Keratinocyte (primary cell): ENCODE data around the gene ROBO4.

Experiments used
- CTCF ChIP-seq, 3 experiments: IDR thresholded peaks in 1 of 3; conservative IDR thresholded peaks in 1 of 3; optimal IDR thresholded peaks in 1 of 3; 2 replicates in 2 of 3; 3 replicates in 1 of 3; pipeline versions ENCODE3 to v1.5.1; 2011; ENCODE audit warnings: low read length in 3 of 3, mild to moderate bottlenecking in 3 of 3, moderate library complexity in 2 of 3, control low read depth in 1 of 3, inconsistent platforms in 1 of 3; ENCODE audit not compliant: insufficient read depth in 2 of 3; ENCODE audit errors: extremely low read depth in 1 of 3
- EZH2 ChIP-seq: IDR thresholded peaks from one replicate; pipeline ENCODE4 v1.6.1; 2012; ENCODE audit warnings: inconsistent platforms, mild to moderate bottlenecking, low read length, moderate library complexity

GRCh38 chr11:124896071-124896750 lies 1.5 kb downstream of the ROBO4 start:
- TF ChIP-seq CTCF (optimal IDR thresholded peaks at IDR 0.05 in 1 of 3, IDR thresholded peaks at IDR 0.05 in 1 of 3, conservative IDR thresholded peaks at IDR 0.05 in 1 of 3; ENCODE audit: extremely low read depth in 1 of 3, insufficient read depth in 2 of 3, low read length in 3 of 3) (no peak), EZH2 (no peak)
